ENCODE data around the gene CYB561D1. TPM values are rescaled to one million over a fixed set of nuclear protein-coding genes. Genes with fewer than 3 reads are reported as not detected.

CYB561D1 gene
- total and polyA plus RNA-seq, 10 of the 15 experiments (the other 5 are each of a cell fraction or from before 2014, with no cell fraction given) = 0.68 to 9.0 (median 3.3) TPM

DNA sequence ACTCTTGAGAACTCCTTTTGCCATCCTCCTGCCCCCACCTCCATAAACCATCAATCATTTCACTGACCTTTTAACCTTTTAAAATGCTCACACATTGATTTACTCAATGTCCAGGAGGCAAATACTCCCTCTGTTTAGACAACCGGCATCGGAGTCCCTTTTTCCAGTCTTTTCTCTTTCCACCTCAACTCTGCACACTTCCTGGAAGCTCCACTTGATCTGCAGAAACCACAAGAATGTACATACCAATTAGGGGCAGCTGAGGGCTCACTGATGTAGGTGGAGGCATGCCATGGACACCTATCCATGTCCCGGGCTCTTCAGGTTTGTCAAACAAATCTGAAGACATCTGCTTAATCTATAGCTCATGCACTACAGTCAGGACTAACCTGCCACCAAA lies 21.0 kb downstream of the CYB561D1 start:
- H3K27me3 ChIP-seq (replicated peaks in 1 of 2; ENCODE audit: control insufficient read depth in 2 of 2, insufficient read depth in 2 of 2, low read length in 1 of 2) = no peaks in the 10 kb centered on the region
- H3K36me3 ChIP-seq (ENCODE audit: control insufficient read depth in 2 of 2, insufficient read depth in 2 of 2, low read length in 1 of 2) = no peaks in the 10 kb centered on the region
- no peak overlapping the region for H2AFZ ChIP-seq (ENCODE audit: control insufficient read depth, low read depth, low read length)
- in situ Hi-C loops (cut with MboI) = no loop called here
- H3K9ac ChIP-seq (ENCODE audit: control insufficient read depth, insufficient read depth, low read length) = no peak overlapping the region
- FAIRE-seq = no peak
- H4K20me1 ChIP-seq (ENCODE audit: control insufficient read depth, insufficient read depth) = no peaks in the 10 kb centered on the region
- intact Hi-C loops (cut with micrococcal nuclease; ENCODE audit: unreplicated experiment) = no loop called here
- RAD21 ChIA-PET (ENCODE audit: unreplicated experiment) = interaction anchor here (1.3 to 2.4 kb wide), 2 partner anchors 15 to 17 kb away, joined by 3 to 21 read pairs; no protein-coding TSS in a partner anchor
- H3K27ac ChIP-seq (ENCODE audit: control insufficient read depth, insufficient read depth) = no peak overlapping the region
- TF ChIP-seq RFX5 (IDR thresholded peaks at IDR 0.05; ENCODE audit: low read depth, low read length) (no peak), NR2C2 (IDR thresholded peaks at IDR 0.05; ENCODE audit: borderline replicate concordance, control insufficient read depth, insufficient read length, low read depth) (no peak), ZNF687 (IDR thresholded peaks at IDR 0.05) (no peak), IRF3 (IDR thresholded peaks at IDR 0.05) (no peak), BMI1 (IDR thresholded peaks at IDR 0.05; ENCODE audit: borderline replicate concordance) (no peak), ATF7 (IDR thresholded peaks at IDR 0.05; ENCODE audit: low read depth) (no peak), SRF (IDR thresholded peaks at IDR 0.05; ENCODE audit: low read depth in 2 of 2, low read length in 2 of 2) (no peak), NKRF (conservative IDR thresholded peaks at IDR 0.05) (no peak), CEBPZ (IDR thresholded peaks at IDR 0.05; ENCODE audit: low read depth, low read length) (no peak)
- TF ChIP-seq, protein P1, sequence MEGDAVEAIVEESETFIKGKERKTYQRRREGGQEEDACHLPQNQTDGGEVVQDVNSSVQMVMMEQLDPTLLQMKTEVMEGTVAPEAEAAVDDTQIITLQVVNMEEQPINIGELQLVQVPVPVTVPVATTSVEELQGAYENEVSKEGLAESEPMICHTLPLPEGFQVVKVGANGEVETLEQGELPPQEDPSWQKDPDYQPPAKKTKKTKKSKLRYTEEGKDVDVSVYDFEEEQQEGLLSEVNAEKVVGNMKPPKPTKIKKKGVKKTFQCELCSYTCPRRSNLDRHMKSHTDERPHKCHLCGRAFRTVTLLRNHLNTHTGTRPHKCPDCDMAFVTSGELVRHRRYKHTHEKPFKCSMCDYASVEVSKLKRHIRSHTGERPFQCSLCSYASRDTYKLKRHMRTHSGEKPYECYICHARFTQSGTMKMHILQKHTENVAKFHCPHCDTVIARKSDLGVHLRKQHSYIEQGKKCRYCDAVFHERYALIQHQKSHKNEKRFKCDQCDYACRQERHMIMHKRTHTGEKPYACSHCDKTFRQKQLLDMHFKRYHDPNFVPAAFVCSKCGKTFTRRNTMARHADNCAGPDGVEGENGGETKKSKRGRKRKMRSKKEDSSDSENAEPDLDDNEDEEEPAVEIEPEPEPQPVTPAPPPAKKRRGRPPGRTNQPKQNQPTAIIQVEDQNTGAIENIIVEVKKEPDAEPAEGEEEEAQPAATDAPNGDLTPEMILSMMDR (IDR thresholded peaks at IDR 0.05 in 2 of 3, conservative IDR thresholded peaks at IDR 0.05 in 1 of 3; ENCODE audit: control insufficient read depth in 2 of 3, extremely low read depth in 1 of 3, insufficient read depth in 1 of 3, low read depth in 3 of 3, low read length in 3 of 3) = no peak
- SMC1A ChIA-PET (ENCODE audit: uncharacterized antibody, unreplicated experiment) = interaction anchor here (1.6 to 15.8 kb wide), 3 partner anchors 12 to 17 kb away, joined by 5 to 205 read pairs (median 9); no protein-coding TSS in a partner anchor
- 0 out of 2 replicates have a peak, but pooled peaks cover 2% of the 10 kb centered on the region for H3K4me1 ChIP-seq (ENCODE audit: control insufficient read depth, insufficient read depth, low read length)
- whole genome bisulfite sequencing (ENCODE audit: insufficient coverage, insufficient replicate concordance, low lambda C conversion rate, missing lambda C conversion rate) = 65% methylated on average over 3 of the region's 3 CpGs
- no peak for DNase-seq (ENCODE audit: low read depth, low spot score)
- POLR2A ChIA-PET = interaction anchor here (0.6 to 2.4 kb wide), 4 partner anchors 12 to 1922 kb away, joined by 3 to 10 read pairs (median 4); partner anchors contain the start of gene GNAI3
- H3K4me3 ChIP-seq = no peak overlapping the region
- no peaks in the 10 kb centered on the region for H3K9me3 ChIP-seq (replicated peaks; ENCODE audit: control insufficient read depth, insufficient read depth, low read length)
- CTCF ChIA-PET = interaction anchor here (1.0 to 19.4 kb wide), 6 partner anchors 12 to 31 kb away, joined by 4 to 240 read pairs (median 8); partner anchors contain the start of gene CYB561D1
- no peak overlapping the region for H3K4me2 ChIP-seq (ENCODE audit: control insufficient read depth, insufficient read depth)
- H3K79me2 ChIP-seq (ENCODE audit: control insufficient read depth, insufficient read depth, low read length) = no peaks in the 10 kb centered on the region
- no peak for ATAC-seq
- no TSS peak for BruUV-seq (replicated peaks)
